Activated T-cell treated with anti-CD3 and anti-CD28 coated beads, Interleukin-2, amount 50 U/mL, for 72 hours (primary cell): ENCODE results near the gene CAMKV. TPM values are rescaled to one million over a fixed set of nuclear protein-coding genes. Genes with fewer than 3 reads are reported as not detected.
"Not testable (repeated sequence)": the region's sequence is repeated elsewhere in the genome, so short reads cannot be mapped to it uniquely, and the experiment has no call there.

Experiments used
- ATAC-seq, 2 donors: fragments of 150-1000 bp; cut with Tn5 transposase; replicated peaks in 1 of 2; 2 replicates each; pipeline ENCODE4 v1.10.0; 2021; ENCODE audit warnings: moderate library complexity in 2 of 2, mild to moderate bottlenecking in 1 of 2
- DNase-seq, 2 donors: peaks; one replicate each; pipeline ENCODE4 v3.0.0; 2021 to 2022; ENCODE audit warnings: mixed read lengths in 1 of 2
- H3K27ac Mint-ChIP-seq: one replicate; pipeline ENCODE4 v1.8.0; 2022; ENCODE audit warnings: mild to moderate bottlenecking, moderate library complexity, mixed read lengths
- H3K27me3 Mint-ChIP-seq: one replicate; pipeline ENCODE4 v1.8.0; 2022; ENCODE audit warnings: low read depth, mixed read lengths
- H3K36me3 Mint-ChIP-seq, 2 donors: one replicate each; pipeline ENCODE4 v1.8.0; 2022; ENCODE audit warnings: mixed read lengths in 2 of 2, mild to moderate bottlenecking in 1 of 2; ENCODE audit not compliant: insufficient read depth in 2 of 2
- H3K4me1 Mint-ChIP-seq: one replicate; pipeline ENCODE4 v1.8.0; 2022; ENCODE audit warnings: low read depth, mixed read lengths
- H3K4me3 Mint-ChIP-seq, 2 donors: one replicate each; pipeline ENCODE4 v1.8.0; 2022; ENCODE audit warnings: mild to moderate bottlenecking in 2 of 2, mixed read lengths in 2 of 2, moderate library complexity in 2 of 2
- H3K9me3 Mint-ChIP-seq, 2 donors: one replicate each; pipeline ENCODE4 v1.8.0; 2022; ENCODE audit warnings: mixed read lengths in 2 of 2
- total RNA-seq, 2 donors: library from RNA; stranded (reverse); gene quantifications; one replicate each; pipeline ENCODE4 v1.2.3, GENCODE V29; 2022

The CAMKV gene
- total RNA-seq, 2 donors from 2014 or later = 0.50 TPM; not detected in 1

GRCh38 chr3:49823131-49823530, 46.6 kb downstream of the CAMKV start:
- H3K9me3 Mint-ChIP-seq, ATAC-seq, H3K27me3 Mint-ChIP-seq, H3K36me3 Mint-ChIP-seq, DNase-seq, H3K4me3 Mint-ChIP-seq, H3K4me1 Mint-ChIP-seq, H3K27ac Mint-ChIP-seq: not testable (repeated sequence)

- H3K4me1 Mint-ChIP-seq = peaks cover 20% of the 10 kb centered on the region
- no peaks in the 10 kb centered on the region for H3K27me3 Mint-ChIP-seq
- peak; percentile 86 to 89 for ATAC-seq
- peak within 1 kb of the TSS; percentile 96 for H3K4me3 Mint-ChIP-seq
- no peaks in the 10 kb centered on the region for H3K36me3 Mint-ChIP-seq
- DNase-seq = peak; percentile 34 to 43
- H3K27ac Mint-ChIP-seq = peak within 1 kb of the TSS; percentile 98
- no peaks in the 10 kb centered on the region for H3K9me3 Mint-ChIP-seq
Measured at GRCh38 chr3:49813497-49814174, 56.1 kb downstream of the CAMKV start, which contains the start of gene UBA7. Gene UBA7, minus strand, starts transcription at chr3:49813953. Its CDS starts 166 bp downstream, at chr3:49813787.

GRCh38 chr3:49812916-49813496, 56.7 kb downstream of the CAMKV start:
- H3K4me1 Mint-ChIP-seq = peaks cover 24% of the 10 kb centered on the region

More at GRCh38 chr3:49812916-49813496, 56.7 kb downstream of the CAMKV start:
- DNase-seq (no peak), ATAC-seq (peak; percentile 7 to 8)
- peak overlapping the region; percentile 96 for H3K4me3 Mint-ChIP-seq
- H3K27ac Mint-ChIP-seq = peak overlapping the region; percentile 98
- H3K27me3 Mint-ChIP-seq = no peaks in the 10 kb centered on the region
- H3K9me3 Mint-ChIP-seq = no peaks in the 10 kb centered on the region
- H3K36me3 Mint-ChIP-seq = no peaks in the 10 kb centered on the region

Other genes starting within 250 kb of the CAMKV start
- gene APEH, start 195.6 kb downstream of the CAMKV start, total RNA-seq = 100 to 1,000 TPM in 1 of 2 donors, 10 to 100 TPM in 1; 82.7 to 108 TPM
- 10 to 100 TPM; 27.9 to 29.8 TPM for gene MST1, start 180.4 kb downstream of the CAMKV start, total RNA-seq
- gene RNF123, start 180.3 kb downstream of the CAMKV start, total RNA-seq = 10 to 100 TPM; 35.1 to 35.2 TPM
- gene AMIGO3, start 150.2 kb downstream of the CAMKV start, total RNA-seq = under 1 TPM; 0.19 to 0.72 TPM
- gene GMPPB, start 146.0 kb downstream of the CAMKV start, total RNA-seq = 10 to 100 TPM; 22.3 to 33.4 TPM
- gene IP6K1, start 83.4 kb downstream of the CAMKV start, total RNA-seq = 10 to 100 TPM; 36.5 to 37.4 TPM
- under 1 TPM in 1 of 2 donors, not detected in 1; 0.39 TPM for gene CDHR4, start 70.0 kb downstream of the CAMKV start, total RNA-seq
- gene INKA1, start 66.6 kb downstream of the CAMKV start, total RNA-seq = 1 to 10 TPM; 1.2 to 1.5 TPM
- gene UBA7, start 56.0 kb downstream of the CAMKV start, total RNA-seq = 10 to 100 TPM; 93.5 to 98.6 TPM
- gene TRAIP, start 13.3 kb downstream of the CAMKV start, total RNA-seq = 10 to 100 TPM; 28.0 to 47.2 TPM
- 1 to 10 TPM in 1 of 2 donors, under 1 TPM in 1; 0.84 to 2.4 TPM for gene MST1R, start 34.0 kb upstream of the CAMKV start, total RNA-seq
- 10 to 100 TPM in 1 of 2 donors, 1 to 10 TPM in 1; 9.1 to 12.0 TPM for gene MON1A, start 59.9 kb upstream of the CAMKV start, total RNA-seq
- 10 to 100 TPM; 57.4 to 70.4 TPM for gene RBM6, start 70.2 kb upstream of the CAMKV start, total RNA-seq
- gene RBM5, start 219.0 kb upstream of the CAMKV start, total RNA-seq = 100 to 1,000 TPM; 172 to 179 TPM